Psoas muscle (tissue), 8 donors: ENCODE data around the gene THRA. TPM values are rescaled to one million over a fixed set of nuclear protein-coding genes. Genes with fewer than 3 reads are reported as not detected.
A peak's percentile ranks its signal among the peaks of the same experiment; 100 is the strongest.

Experiments used
- ATAC-seq, 4 donors: fragments of 200-7000 bp; cut with Tn5 transposase; one replicate each; pipeline ENCODE4 v1.9.1; 2020; ENCODE audit warnings: moderate library complexity in 3 of 4, mild to moderate bottlenecking in 2 of 4
- DNase-seq, 2 donors: peaks; one replicate each; pipeline ENCODE4 v3.0.0-alpha.2; 2020
- H3K27ac ChIP-seq: fragments of 200-600 bp; one replicate; pipeline ENCODE4 v1.8.0; 2022
- H3K27me3 ChIP-seq, 3 donors: fragments of 200-600 bp in 1 of 3; one replicate each; pipeline versions ENCODE4 v1.6.1 to v1.8.0; 2013 to 2022; ENCODE audit warnings: low read length in 2 of 3, mild to moderate bottlenecking in 2 of 3, moderate library complexity in 1 of 3; ENCODE audit not compliant: insufficient read depth in 3 of 3
- H3K36me3 ChIP-seq, 2 donors: fragments of 200-600 bp in 1 of 2; one replicate each; pipeline versions ENCODE4 v1.6.1 to v1.8.0; 2013 to 2022; ENCODE audit warnings: low read depth in 1 of 2, mild to moderate bottlenecking in 1 of 2, moderate library complexity in 1 of 2; ENCODE audit not compliant: insufficient read depth in 1 of 2
- H3K4me1 ChIP-seq: fragments of 200-600 bp; one replicate; pipeline ENCODE4 v1.8.0; 2022
- H3K4me3 ChIP-seq: fragments of 200-600 bp; one replicate; pipeline ENCODE4 v1.8.0; 2022; ENCODE audit warnings: mild to moderate bottlenecking
- H3K9me3 ChIP-seq: fragments of 200-600 bp; one replicate; pipeline ENCODE4 v1.8.0; 2022
- WGBS, 3 donors: extraction: QIAGEN DNeasy Blood & Tissue Kit; methylation state at CpG; one replicate each; pipeline versions ENCODE4 v1.1.6 to v1.1.7; 2013; 5-methylcytosine and 5-hydroxymethylcytosine counted together
- intact Hi-C, 2 donors: fragments of 100-400 bp; cut with DNase I; formaldehyde crosslinking; loops; one replicate each; pipeline versions ENCODE4 v1.11.0 to v1.14.2; 2022
- polyA plus RNA-seq, 3 donors: library from polyadenylated mRNA; stranded (reverse); fragments of 200-250 nt; gene quantifications; one replicate each; pipeline ENCODE4 v1.2.3, GENCODE V29; 2013
- total RNA-seq, 4 donors: library from RNA; stranded (reverse); fragmentation: NEBNext Ultra II Directional in 2 of 4; extraction: Animal tissue kit (Norgen Biotek cat#: 25700) in 2 of 4; gene quantifications; one replicate each; pipeline versions ENCODE4 v1.2.1 to v1.2.4, GENCODE V29; 2021 to 2023
- TF ChIP-seq, protein P1 (sequence below): fragments of 200-600 bp; IDR thresholded peaks from one replicate; pipeline ENCODE4 v1.8.0; 2022; ENCODE audit warnings: antibody characterized with exemption
- donor health status: healthy with polysubstance abuse.
- donor health status: DM: no; HTN: no; CAD: no; lungs with moderate emphysema.
- donor health status: Bipolar disorder and iron deficiency.
- donor health status: healthy.
- donor health status: DM: yes; HTN: yes; CAD: no.
- donor health status: DM: no; HTN: no; CAD: no.
- donor health status: DM: no; HTN: no; CAD: no.
- donor health status: DM: yes; HTN: yes; CAD: no.

The THRA gene
- total and polyA plus RNA-seq, 7 donors, result 9.5 to 60.0 (median 41.2) TPM

- peak in 2 of 4 donors; percentile 0 to 10 for ATAC-seq
- WGBS, 3 donors, result 15 to 31% (median 21%) methylated on average over 6 of the region's 6 CpGs
- Histone ChIP-seq H3K4me3 (peak overlapping the region; percentile 51), H3K27ac (peak overlapping the region; percentile 94), H3K4me1 (peaks cover 73% of the 10 kb centered on the region), H3K9me3 (no peaks in the 10 kb centered on the region), H3K27me3 (no peaks in the 10 kb centered on the region), H3K36me3 (peaks cover 0 to 50% of the 10 kb centered on the region in 2 donors)
- intact Hi-C loops, result no loop called here
- TF ChIP-seq, protein P1, sequence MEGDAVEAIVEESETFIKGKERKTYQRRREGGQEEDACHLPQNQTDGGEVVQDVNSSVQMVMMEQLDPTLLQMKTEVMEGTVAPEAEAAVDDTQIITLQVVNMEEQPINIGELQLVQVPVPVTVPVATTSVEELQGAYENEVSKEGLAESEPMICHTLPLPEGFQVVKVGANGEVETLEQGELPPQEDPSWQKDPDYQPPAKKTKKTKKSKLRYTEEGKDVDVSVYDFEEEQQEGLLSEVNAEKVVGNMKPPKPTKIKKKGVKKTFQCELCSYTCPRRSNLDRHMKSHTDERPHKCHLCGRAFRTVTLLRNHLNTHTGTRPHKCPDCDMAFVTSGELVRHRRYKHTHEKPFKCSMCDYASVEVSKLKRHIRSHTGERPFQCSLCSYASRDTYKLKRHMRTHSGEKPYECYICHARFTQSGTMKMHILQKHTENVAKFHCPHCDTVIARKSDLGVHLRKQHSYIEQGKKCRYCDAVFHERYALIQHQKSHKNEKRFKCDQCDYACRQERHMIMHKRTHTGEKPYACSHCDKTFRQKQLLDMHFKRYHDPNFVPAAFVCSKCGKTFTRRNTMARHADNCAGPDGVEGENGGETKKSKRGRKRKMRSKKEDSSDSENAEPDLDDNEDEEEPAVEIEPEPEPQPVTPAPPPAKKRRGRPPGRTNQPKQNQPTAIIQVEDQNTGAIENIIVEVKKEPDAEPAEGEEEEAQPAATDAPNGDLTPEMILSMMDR, result no peak
- DNase-seq, result no peak
Observed at GRCh38 chr17:40074871-40075200, 12.1 kb downstream of the THRA start.

DNA sequence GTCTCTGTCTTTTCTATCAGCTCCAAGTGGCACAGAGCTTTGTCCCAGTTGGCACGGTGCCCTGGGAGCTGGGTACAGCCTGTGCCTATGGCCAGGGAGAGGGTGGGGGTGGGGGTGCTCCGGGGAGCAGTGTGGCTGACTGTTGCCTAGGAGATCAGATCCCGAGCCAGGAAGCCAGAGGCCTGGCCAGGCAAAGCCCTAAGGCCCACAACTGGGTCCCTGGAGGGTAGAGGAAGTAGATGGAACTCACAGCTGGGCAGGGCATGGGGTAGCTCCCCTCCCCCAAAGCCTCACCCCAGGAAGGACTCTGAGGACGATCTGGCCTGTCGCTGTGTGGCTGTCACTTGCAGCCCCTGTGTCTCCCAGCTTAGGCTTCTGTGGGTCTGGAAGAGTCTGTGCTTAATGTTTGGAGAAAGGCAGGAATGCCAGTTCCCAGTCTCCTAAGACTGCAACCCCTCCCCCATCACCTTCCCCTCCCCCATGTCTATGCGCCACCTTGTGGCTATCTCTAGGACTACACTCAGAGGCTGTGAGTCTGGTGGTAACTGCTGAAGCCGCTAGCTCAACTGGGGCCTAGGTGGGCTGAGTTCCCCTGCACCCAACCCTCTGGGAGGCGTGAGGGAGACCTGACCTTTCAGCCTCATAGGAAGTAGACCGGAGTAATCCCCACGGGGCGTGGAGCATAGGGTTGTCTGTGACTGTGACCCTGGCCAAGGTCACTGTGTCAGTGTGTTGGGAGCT lies 12.6 kb downstream of the THRA start:
- Histone ChIP-seq H3K4me3 (peak overlapping the region; percentile 51), H3K36me3 (peaks cover 0 to 55% of the 10 kb centered on the region in 2 donors), H3K4me1 (peaks cover 68% of the 10 kb centered on the region), H3K27me3 (no peaks in the 10 kb centered on the region), H3K9me3 (no peaks in the 10 kb centered on the region), H3K27ac (peak overlapping the region; percentile 94)
- intact Hi-C loops, result no loop called here
- peak; percentile 64 to 72 (median 71) for ATAC-seq
- TF ChIP-seq, protein P1, result peak; percentile 88
- DNase-seq, result peak; percentile 83 to 93
- 2 to 5% (median 3%) methylated on average over 11 of the region's 11 CpGs for WGBS, 3 donors

GRCh38 chr17:40075942-40076498 lies 13.3 kb downstream of the THRA start:
- TF ChIP-seq, protein P1, result no peak
- intact Hi-C loops, result loop anchor here in 1 of 2 donors (2.0 kb wide), 1 partner anchor 15 kb away; no protein-coding TSS in a partner anchor
- H3K36me3 ChIP-seq, result peaks cover 0 to 60% of the 10 kb centered on the region in 2 donors
- WGBS, 3 donors, result 23 to 43% (median 25%) methylated on average over 8 of the region's 8 CpGs
- peaks cover 62% of the 10 kb centered on the region for H3K4me1 ChIP-seq
- ATAC-seq (no peak), DNase-seq (no peak)
- peak overlapping the region; percentile 94 for H3K27ac ChIP-seq
- H3K27me3 ChIP-seq, result no peaks in the 10 kb centered on the region
- peak overlapping the region; percentile 51 for H3K4me3 ChIP-seq
- no peaks in the 10 kb centered on the region for H3K9me3 ChIP-seq

DNA sequence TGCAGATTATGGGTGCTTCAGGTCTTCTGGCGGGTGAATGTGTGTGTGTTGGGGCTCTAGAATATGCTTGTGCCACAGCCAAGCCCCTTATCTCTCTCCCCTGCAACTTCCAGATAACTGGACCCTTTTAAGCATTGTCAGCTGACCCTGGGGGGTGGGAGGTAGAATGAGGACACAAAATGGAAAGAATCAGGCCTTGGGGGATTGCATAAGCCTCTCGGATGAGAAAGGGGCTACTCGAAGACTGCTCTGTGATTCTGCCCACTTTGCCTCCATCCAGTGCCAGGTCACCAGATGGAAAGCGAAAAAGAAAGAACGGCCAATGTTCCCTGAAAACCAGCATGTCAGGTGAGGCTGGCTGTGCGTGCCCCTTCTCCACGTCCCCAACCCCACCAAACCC lies 13.8 kb downstream of the THRA start:
- Histone ChIP-seq H3K27ac (no peak overlapping the region), H3K27me3 (no peaks in the 10 kb centered on the region), H3K4me1 (peaks cover 56% of the 10 kb centered on the region), H3K9me3 (no peaks in the 10 kb centered on the region), H3K4me3 (no peak overlapping the region), H3K36me3 (peaks cover 0 to 66% of the 10 kb centered on the region in 2 donors)
- TF ChIP-seq, protein P1, result no peak
- ATAC-seq, result no peak
- intact Hi-C loops, result loop anchor here in 1 of 2 donors (2.0 kb wide), 1 partner anchor 14 kb away; no protein-coding TSS in a partner anchor
- DNase-seq, result no peak
- WGBS, 3 donors, result 73 to 84% (median 82%) methylated on average over 7 of the region's 7 CpGs
